Muscle of leg (tissue), 16 donors: ENCODE measurements around the gene CENATAC. TPM values are rescaled to one million over a fixed set of nuclear protein-coding genes. Genes with fewer than 3 reads are reported as not detected.
"Not testable (repeated sequence)": the region's sequence is repeated elsewhere in the genome, so short reads cannot be mapped to it uniquely, and the experiment has no call there.

Experiments
- DNase-seq: peaks from one replicate; pipeline ENCODE4 v3.0.0; 2013
- H3K27ac ChIP-seq: one replicate; pipeline ENCODE4 v1.5.1; 2013; ENCODE audit warnings: mild to moderate bottlenecking, low read length, control low read depth
- H3K27me3 ChIP-seq: one replicate; pipeline ENCODE4 v1.6.1; 2013; ENCODE audit warnings: low read length; ENCODE audit not compliant: control insufficient read depth, insufficient read depth
- H3K36me3 ChIP-seq: one replicate; pipeline ENCODE4 v1.6.1; 2013; ENCODE audit warnings: low read length; ENCODE audit not compliant: control insufficient read depth, insufficient read depth
- H3K4me1 ChIP-seq: one replicate; pipeline ENCODE4 v1.6.1; 2013; ENCODE audit warnings: low read length; ENCODE audit not compliant: control insufficient read depth, insufficient read depth
- H3K4me3 ChIP-seq: one replicate; pipeline ENCODE4 v1.5.1; 2013; ENCODE audit warnings: low read length, control low read depth
- H3K9me3 ChIP-seq: replicated peaks from 2 replicates; pipeline ENCODE4 v1.6.1; 2013; ENCODE audit warnings: low read depth, low read length; ENCODE audit not compliant: control insufficient read depth
- WGBS: methylation state at CpG from one replicate; pipeline ENCODE4 v1.1.5; 2013; ENCODE audit warnings: missing lambda C conversion rate; ENCODE audit not compliant: insufficient coverage; 5-methylcytosine and 5-hydroxymethylcytosine counted together
- long read RNA-seq, 11 donors: transcript quantifications; one replicate each; lab custom pipeline, GENCODE V29; 2026
- polyA plus RNA-seq, 8 donors: library from polyadenylated mRNA; unstranded; fragments of 120-200 nt; gene quantifications; one replicate each; pipeline versions ENCODE4 v1.2.1 to v1.2.3, GENCODE V29; 2013; ENCODE audit warnings: inconsistent platforms in 1 of 8, low replicate concordance in 1 of 8; ENCODE audit not compliant: insufficient read length in 8 of 8, insufficient read depth in 1 of 8
- total RNA-seq: library from RNA; stranded (reverse); fragments of 120-200 nt; gene quantifications from one replicate; pipeline ENCODE4 v1.2.4, GENCODE V29; 2013

The CENATAC gene, protein sequence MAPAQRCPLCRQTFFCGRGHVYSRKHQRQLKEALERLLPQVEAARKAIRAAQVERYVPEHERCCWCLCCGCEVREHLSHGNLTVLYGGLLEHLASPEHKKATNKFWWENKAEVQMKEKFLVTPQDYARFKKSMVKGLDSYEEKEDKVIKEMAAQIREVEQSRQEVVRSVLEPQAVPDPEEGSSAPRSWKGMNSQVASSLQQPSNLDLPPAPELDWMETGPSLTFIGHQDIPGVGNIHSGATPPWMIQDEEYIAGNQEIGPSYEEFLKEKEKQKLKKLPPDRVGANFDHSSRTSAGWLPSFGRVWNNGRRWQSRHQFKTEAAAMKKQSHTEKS
- 17.3 TPM for total RNA-seq
- polyA plus RNA-seq: 10 to 100 TPM in 5 of 8 donors, 1 to 10 TPM in 3; 8.5 to 25.0 (median 12.5) TPM
- long read RNA-seq, donor 1, partial matches to known transcripts: 2,656 of 2,741 reads
- long read RNA-seq, donor 1, other reads (novel, unspliced or antisense): 84 of 2,741 reads
- long read RNA-seq, donor 2: 0 reads
- long read RNA-seq, donor 3, partial matches to known transcripts: 5,054 of 5,234 reads
- long read RNA-seq, donor 3, other reads (novel, unspliced or antisense): 179 of 5,234 reads
- long read RNA-seq, donor 4, partial matches to known transcripts: 333 of 4,220 reads
- long read RNA-seq, donor 4, other reads (novel, unspliced or antisense): 3,886 of 4,220 reads
- long read RNA-seq, donor 5, partial matches to known transcripts: 10,984 of 11,400 reads
- long read RNA-seq, donor 5, other reads (novel, unspliced or antisense): 413 of 11,400 reads
- long read RNA-seq, donor 6, partial matches to known transcripts: 12,892 of 13,352 reads
- long read RNA-seq, donor 6, other reads (novel, unspliced or antisense): 458 of 13,352 reads
- long read RNA-seq, donor 7, partial matches to known transcripts: 7,230 of 7,528 reads
- long read RNA-seq, donor 7, other reads (novel, unspliced or antisense): 297 of 7,528 reads
- long read RNA-seq, donor 8: 0 reads
- long read RNA-seq, donor 9, partial matches to known transcripts: 5,478 of 5,721 reads
- long read RNA-seq, donor 9, other reads (novel, unspliced or antisense): 242 of 5,721 reads
- long read RNA-seq, donor 10, partial matches to known transcripts: 10,546 of 10,849 reads
- long read RNA-seq, donor 10, other reads (novel, unspliced or antisense): 301 of 10,849 reads
- long read RNA-seq, donor 11, partial matches to known transcripts: 6,005 of 6,256 reads
- long read RNA-seq, donor 11, other reads (novel, unspliced or antisense): 251 of 6,256 reads

DNA sequence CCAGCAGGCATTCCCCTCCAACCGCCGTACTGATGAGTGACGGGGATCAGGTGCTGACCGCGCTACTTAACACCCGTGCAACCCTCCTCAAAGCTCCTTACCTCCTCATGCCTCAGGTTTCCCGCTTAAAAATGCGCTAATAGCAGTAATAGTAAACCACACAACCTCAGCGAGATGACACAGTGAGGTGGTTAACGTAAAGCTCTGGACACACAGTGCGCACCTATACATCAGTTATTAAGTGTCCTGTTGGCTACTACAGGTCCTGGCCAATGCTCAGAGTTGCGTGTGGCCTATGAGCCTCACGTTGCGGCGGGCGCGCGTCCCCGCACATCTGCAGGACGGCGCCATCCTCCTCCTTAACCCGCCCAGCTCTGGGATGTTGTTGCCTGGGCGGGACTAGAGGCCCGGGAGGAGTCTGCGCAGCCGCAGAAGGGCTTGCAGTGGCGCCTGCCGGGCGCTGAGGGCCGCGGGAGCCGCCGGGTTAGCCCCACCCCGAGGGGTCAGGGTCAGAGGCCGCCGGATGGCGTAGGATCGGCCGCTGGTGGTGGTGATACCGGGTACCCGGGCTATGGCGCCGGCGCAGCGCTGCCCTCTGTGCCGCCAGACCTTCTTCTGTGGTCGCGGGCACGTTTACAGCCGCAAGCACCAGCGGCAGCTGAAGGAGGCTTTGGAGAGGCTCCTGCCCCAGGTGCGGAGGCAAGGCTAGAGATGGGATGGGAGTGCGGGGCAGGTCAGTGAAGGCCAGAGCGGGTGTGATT, at the start of gene CENATAC:
CENATAC (plus strand) TSS at position 512 of the 761 bp plus-strand sequence; CDS start at position 572, 60 bp downstream.
- peak; percentile 96 for DNase-seq
- H3K4me1 ChIP-seq: peaks cover 17% of the 10 kb centered on the region
- H3K4me3 ChIP-seq: peak within 1 kb of the TSS; percentile 79
- H3K36me3 ChIP-seq: peaks cover 21% of the 10 kb centered on the region
- under 1% methylated on average over 46 of the region's 54 CpGs for WGBS
- no peaks in the 10 kb centered on the region for H3K27me3 ChIP-seq
- H3K9me3 ChIP-seq: no peaks in the 10 kb centered on the region
- H3K27ac ChIP-seq: peak within 1 kb of the TSS; percentile 65

DNA sequence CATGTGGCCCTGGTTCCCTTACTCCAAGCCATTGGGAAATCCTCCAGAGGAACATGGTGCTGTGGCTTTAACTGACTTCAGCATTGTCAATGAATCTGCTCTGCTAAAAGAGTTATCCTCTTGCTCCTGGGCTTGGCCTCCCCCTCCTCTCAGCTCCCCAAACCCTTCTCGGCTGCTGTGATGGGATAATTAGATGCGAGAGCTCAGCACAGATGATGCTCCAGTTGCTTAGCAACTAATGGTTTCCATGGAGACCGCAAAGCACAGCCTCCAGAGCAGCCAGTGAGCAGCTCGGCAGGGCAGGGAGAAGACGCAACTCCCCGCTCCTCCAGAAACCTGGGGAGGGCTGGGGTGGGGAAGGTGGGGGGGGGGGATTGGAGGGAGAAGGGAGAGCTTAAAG, 44.7 kb upstream of the CENATAC start:
- Histone ChIP-seq H3K27me3 (peaks cover 18% of the 10 kb centered on the region), H3K36me3 (no peaks in the 10 kb centered on the region), H3K27ac (no peak overlapping the region), H3K9me3 (no peaks in the 10 kb centered on the region), H3K4me1 (peaks cover 2% of the 10 kb centered on the region), H3K4me3 (no peak overlapping the region)
- peak; percentile 53 for DNase-seq
- 0% methylated on average over 1 of the region's 6 CpGs for WGBS

DNA sequence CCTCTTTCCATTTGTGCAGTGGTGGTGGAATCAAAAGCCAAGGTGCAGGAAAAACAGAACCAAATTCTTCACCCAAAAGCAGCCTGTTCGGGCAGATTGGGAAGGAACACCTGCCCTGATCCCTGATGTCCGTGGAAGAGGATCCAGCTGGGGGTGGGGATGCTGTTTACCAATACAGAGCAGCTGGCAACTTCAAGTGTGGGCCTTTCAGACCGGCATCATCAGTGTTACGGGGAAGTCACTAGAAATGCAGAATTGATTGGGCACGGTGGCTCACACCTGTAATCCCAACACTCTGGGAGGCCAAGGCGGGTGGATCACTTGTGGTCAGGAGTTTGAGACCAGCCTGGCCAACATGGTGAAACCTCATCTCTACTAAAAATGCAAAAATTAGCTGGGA, 44.0 kb upstream of the CENATAC start:
- not testable (repeated sequence) for H3K4me1 ChIP-seq, H3K9me3 ChIP-seq, H3K36me3 ChIP-seq, H3K27ac ChIP-seq, DNase-seq, H3K4me3 ChIP-seq
- 51% methylated on average over 4 of the region's 6 CpGs for WGBS
- H3K27me3 ChIP-seq: peaks cover 18% of the 10 kb centered on the region

DNA sequence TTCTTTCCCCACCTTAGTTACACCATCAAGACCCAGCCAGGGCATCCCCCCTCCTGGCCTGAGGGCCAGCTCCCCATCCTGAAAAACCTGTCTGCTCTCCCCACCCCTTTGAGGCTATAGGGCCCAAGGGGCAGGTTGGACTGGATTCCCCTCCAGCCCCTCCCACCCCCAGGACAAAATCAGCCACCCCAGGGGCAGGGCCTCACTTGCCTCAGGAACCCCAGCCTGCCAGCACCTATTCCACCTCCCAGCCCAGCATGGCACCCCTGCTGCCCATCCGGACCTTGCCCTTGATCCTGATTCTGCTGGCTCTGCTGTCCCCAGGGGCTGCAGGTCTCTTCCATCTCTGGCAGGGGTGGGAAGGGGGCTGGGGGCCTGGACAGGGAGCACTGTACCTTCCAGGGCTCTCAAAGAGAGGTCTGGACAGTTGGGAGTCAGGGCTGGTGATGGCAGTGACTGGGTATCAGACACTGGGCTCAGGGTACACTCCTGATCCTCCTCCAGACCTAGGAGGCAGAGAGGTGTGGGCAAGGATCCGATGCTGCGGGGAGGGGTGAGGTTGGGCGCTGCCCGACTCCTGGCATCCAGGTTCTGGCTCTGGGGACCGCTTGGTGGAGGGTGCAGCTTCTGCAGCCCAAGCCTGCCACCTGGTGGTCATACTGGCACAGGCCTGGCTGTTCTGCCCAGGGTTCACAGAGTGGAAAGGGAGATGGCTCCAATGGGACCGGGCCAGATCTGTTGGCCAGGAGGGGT, 41.7 kb upstream of the CENATAC start, which contains the start of gene UPK2:
UPK2 (plus strand) TSS at position 205 of the 753 bp plus-strand sequence; CDS start at position 258, 53 bp downstream.
- Histone ChIP-seq H3K27ac (no peak within 1 kb of the TSS), H3K36me3 (no peaks in the 10 kb centered on the region), H3K27me3 (peaks cover 18% of the 10 kb centered on the region), H3K9me3 (no peaks in the 10 kb centered on the region), H3K4me1 (peaks cover 2% of the 10 kb centered on the region), H3K4me3 (no peak within 1 kb of the TSS)
- peak; percentile 80 for DNase-seq
- 0% methylated on average over 5 of the region's 7 CpGs for WGBS

DNA sequence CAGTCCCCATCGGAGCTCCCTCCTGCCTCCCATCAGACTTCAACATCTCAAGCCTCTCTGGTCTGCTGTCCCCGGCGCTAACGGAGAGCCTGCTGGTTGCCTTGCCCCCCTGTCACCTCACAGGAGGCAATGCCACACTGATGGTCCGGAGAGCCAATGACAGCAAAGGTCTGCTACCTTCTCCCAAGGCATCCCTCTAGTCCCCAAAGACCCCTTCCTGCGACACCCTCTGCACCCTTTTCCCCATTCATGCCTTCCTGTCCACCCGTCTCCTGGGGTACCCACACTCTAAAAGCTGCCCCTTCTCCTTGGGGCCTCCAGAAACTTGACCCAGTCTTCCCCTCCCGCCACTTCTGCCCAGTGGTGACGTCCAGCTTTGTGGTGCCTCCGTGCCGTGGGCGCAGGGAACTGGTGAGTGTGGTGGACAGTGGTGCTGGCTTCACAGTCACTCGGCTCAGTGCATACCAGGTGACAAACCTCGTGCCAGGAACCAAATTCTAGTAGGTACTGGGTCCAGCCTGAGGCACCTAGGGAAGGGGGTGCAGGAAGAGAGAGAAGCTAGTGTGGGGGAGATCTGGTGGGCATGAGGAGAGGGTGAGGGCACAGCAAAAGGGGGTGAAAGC, 41.0 kb upstream of the CENATAC start:
- WGBS: 54% methylated on average over 12 of the region's 14 CpGs
- H3K4me1 ChIP-seq: peaks cover 7% of the 10 kb centered on the region
- H3K27me3 ChIP-seq: peaks cover 16% of the 10 kb centered on the region

DNA sequence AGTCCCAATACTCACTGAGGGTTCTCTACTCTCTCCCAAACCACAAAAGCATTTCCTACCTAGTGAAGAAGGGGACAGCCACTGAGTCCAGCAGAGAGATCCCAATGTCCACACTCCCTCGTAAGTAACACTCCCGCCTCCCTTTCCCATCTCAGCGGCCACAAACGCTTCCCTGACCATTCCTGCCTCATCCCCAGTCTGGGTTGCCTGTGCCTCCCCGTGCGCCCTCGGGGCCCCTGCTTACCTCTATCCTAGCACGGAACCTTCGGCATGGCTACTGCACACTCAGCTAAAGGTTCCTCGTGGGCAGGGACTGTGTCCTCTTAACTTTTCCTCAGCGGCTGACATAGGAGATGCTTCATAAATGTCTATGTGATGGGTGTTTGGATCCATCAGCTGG, 40.4 kb upstream of the CENATAC start:
- Histone ChIP-seq H3K27ac (no peak overlapping the region), H3K4me3 (no peak overlapping the region), H3K4me1 (peaks cover 7% of the 10 kb centered on the region), H3K36me3 (no peaks in the 10 kb centered on the region), H3K27me3 (peaks cover 16% of the 10 kb centered on the region), H3K9me3 (no peaks in the 10 kb centered on the region)
- DNase-seq: no peak
- WGBS: 74% methylated on average over 11 of the region's 11 CpGs

More for the DNA sequence above, 41.0 kb upstream of the CENATAC start:
- H3K36me3 ChIP-seq: no peaks in the 10 kb centered on the region
- H3K4me3 ChIP-seq: no peak overlapping the region
- no peak overlapping the region for H3K27ac ChIP-seq
- no peaks in the 10 kb centered on the region for H3K9me3 ChIP-seq
- DNase-seq: no peak

DNA sequence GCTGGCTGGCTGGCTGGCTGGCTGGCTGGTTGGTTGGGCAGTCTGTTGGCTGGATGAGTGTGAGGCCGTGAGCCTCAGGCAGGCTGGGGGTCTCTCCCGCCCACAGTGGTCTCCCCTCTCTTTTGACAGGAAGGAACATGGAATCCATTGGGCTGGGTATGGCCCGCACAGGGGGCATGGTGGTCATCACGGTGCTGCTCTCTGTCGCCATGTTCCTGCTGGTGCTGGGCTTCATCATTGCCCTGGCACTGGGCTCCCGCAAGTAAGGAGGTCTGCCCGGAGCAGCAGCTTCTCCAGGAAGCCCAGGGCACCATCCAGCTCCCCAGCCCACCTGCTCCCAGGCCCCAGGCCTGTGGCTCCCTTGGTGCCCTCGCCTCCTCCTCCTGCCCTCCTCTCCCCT, 40.0 kb upstream of the CENATAC start:
- Histone ChIP-seq H3K27ac (no peak overlapping the region), H3K27me3 (peaks cover 14% of the 10 kb centered on the region), H3K36me3 (no peaks in the 10 kb centered on the region), H3K4me1 (peaks cover 7% of the 10 kb centered on the region), H3K4me3 (no peak overlapping the region), H3K9me3 (no peaks in the 10 kb centered on the region)
- DNase-seq: no peak
- 89% methylated on average over 7 of the region's 8 CpGs for WGBS

DNA sequence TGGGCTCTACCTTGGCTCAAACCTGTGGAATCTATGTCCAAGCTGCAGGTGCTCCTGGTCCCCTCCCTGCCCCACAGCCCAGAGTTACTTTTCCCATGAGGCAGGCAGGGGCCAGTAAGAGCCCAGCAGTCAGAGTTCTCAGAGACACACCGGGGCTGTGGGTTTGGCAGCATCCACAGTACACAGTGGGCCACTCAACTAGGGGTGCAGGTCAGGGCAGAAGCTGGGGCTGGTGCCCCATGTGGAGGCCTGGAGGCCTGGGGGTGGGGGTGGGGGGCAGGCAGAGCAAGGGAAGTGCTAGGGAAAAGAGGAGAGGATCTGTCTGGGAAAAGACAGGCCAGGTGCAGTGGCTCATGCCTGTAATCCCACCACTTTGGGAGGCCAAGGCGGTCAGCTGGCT, 39.4 kb upstream of the CENATAC start:
- Histone ChIP-seq H3K27me3 (peaks cover 10% of the 10 kb centered on the region), H3K36me3 (no peaks in the 10 kb centered on the region), H3K27ac (no peak overlapping the region), H3K4me3 (no peak overlapping the region), H3K4me1 (peaks cover 7% of the 10 kb centered on the region), H3K9me3 (no peaks in the 10 kb centered on the region)
- no peak for DNase-seq
- WGBS: 40% methylated on average over 1 of the region's 2 CpGs
